Tibial nerve (tissue), 4 donors: ENCODE results near the gene DMWD. TPM values are rescaled to one million over a fixed set of nuclear protein-coding genes. Genes with fewer than 3 reads are reported as not detected.
A peak's percentile ranks its signal among the peaks of the same experiment; 100 is the strongest.

Source experiments
- DNase-seq, 2 donors: peaks; one replicate each; pipeline ENCODE4 v3.0.0-alpha.2; 2019; ENCODE audit warnings: low spot score in 2 of 2
- H3K27ac ChIP-seq, 4 donors: fragments of 200-600 bp; sonication (generic) in 3 of 4; one replicate each; pipeline ENCODE4 v1.5.1; 2017 to 2019; ENCODE audit warnings: mild to moderate bottlenecking in 1 of 4
- H3K27me3 ChIP-seq, 2 donors: fragments of 200-600 bp; sonication (generic) in 1 of 2; one replicate each; pipeline versions ENCODE4 v1.5.1 to v1.6.0; 2017 to 2019
- H3K36me3 ChIP-seq, 3 donors: fragments of 200-600 bp; sonication (generic); one replicate each; pipeline ENCODE4 v1.5.1; 2018 to 2019
- H3K4me1 ChIP-seq, 4 donors: fragments of 200-600 bp; sonication (generic) in 3 of 4; one replicate each; pipeline ENCODE4 v1.5.1; 2017 to 2019
- H3K4me3 ChIP-seq, 4 donors: fragments of 200-600 bp; sonication (generic) in 3 of 4; one replicate each; pipeline ENCODE4 v1.5.1; 2017 to 2019; ENCODE audit warnings: mild to moderate bottlenecking in 1 of 4, moderate library complexity in 1 of 4
- H3K9me3 ChIP-seq, 4 donors: fragments of 200-600 bp; sonication (generic) in 3 of 4; one replicate each; pipeline ENCODE4 v1.5.1; 2017 to 2019
- EP300 ChIP-seq, 2 donors: sonication (generic); formaldehyde crosslinking; IDR thresholded peaks; one replicate each; pipeline ENCODE4 v1.6.1; 2017; ENCODE audit warnings: antibody characterized with exemption in 2 of 2, mild to moderate bottlenecking in 1 of 2
- POLR2A ChIP-seq, 2 donors: fragments of 450-650 bp; IDR thresholded peaks; one replicate each; pipeline ENCODE4 v1.6.1; 2017; ENCODE audit warnings: antibody characterized with exemption in 2 of 2, mild to moderate bottlenecking in 2 of 2, moderate library complexity in 2 of 2
- WGBS, 2 donors: methylation state at CpG; one replicate each; pipeline ENCODE4 v1.1.5; 2018; 5-methylcytosine and 5-hydroxymethylcytosine counted together
- total RNA-seq, 4 donors: library from RNA; depleted of rRNA; stranded (reverse); fragments of >200 nt; gene quantifications; one replicate each; pipeline ENCODE4 v1.1.0, GENCODE V29; 2016
- TF ChIP-seq, protein P1 (sequence below), 5 experiments: fragments of 200-600 bp in 3 of 5; fragments of 450-650 bp in 2 of 5; sonication (generic) in 3 of 5; IDR thresholded peaks; one replicate each; pipeline ENCODE4 v1.5.1; 2016 to 2019; ENCODE audit warnings: antibody characterized with exemption in 5 of 5, mild to moderate bottlenecking in 3 of 5, moderate library complexity in 2 of 5

Gene DMWD
- total RNA-seq, 4 donors from 2014 or later = 28.4 to 75.0 (median 53.8) TPM

DNA sequence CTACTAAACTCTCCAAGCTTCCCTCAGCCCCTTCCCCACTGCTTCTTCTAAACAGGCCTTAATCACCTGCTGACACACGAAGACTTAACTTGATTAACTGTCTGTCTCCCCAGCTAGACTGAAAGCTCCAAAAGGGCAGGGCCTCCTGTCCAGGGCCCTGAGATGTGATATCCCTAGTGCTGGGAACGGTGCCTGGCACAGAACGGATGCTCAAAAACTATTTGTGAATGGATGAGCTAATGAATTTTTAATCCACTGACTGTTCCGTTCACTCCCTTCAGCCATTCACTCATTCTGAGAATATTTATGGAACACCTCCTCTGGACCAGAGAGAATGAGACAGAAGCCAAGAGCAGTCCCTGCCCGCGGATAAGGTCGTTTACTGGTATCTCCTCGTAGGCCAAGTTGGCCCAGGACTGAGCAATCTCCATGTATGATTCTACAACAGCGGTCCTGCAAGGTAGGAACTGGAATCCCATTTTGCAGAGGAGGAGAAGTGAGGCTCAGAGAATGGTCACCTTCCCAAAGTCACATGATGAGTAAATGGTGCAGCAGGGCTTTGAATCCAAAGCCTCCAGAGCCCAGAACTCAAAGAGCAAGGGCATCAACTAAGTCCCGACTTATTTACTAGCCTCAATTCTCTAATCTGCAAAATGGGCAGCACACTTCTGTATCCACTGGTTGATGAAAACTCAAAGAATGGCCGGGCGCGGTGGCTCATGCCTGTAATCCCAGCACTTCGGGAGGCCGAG is 3.4 kb downstream of the DMWD start:
- Histone ChIP-seq H3K4me3 (no peak overlapping the region), H3K36me3 (peaks cover 0 to 64% (median 13%) of the 10 kb centered on the region in 3 donors), H3K9me3 (no peaks in the 10 kb centered on the region), H3K4me1 (peaks cover 0 to 32% (median 15%) of the 10 kb centered on the region in 4 donors), H3K27me3 (no peaks in the 10 kb centered on the region), H3K27ac (no peak overlapping the region)
- 92 to 93% methylated on average over 15 of the region's 15 CpGs for WGBS, 2 donors
- no peak for DNase-seq
- TF ChIP-seq, protein P1, sequence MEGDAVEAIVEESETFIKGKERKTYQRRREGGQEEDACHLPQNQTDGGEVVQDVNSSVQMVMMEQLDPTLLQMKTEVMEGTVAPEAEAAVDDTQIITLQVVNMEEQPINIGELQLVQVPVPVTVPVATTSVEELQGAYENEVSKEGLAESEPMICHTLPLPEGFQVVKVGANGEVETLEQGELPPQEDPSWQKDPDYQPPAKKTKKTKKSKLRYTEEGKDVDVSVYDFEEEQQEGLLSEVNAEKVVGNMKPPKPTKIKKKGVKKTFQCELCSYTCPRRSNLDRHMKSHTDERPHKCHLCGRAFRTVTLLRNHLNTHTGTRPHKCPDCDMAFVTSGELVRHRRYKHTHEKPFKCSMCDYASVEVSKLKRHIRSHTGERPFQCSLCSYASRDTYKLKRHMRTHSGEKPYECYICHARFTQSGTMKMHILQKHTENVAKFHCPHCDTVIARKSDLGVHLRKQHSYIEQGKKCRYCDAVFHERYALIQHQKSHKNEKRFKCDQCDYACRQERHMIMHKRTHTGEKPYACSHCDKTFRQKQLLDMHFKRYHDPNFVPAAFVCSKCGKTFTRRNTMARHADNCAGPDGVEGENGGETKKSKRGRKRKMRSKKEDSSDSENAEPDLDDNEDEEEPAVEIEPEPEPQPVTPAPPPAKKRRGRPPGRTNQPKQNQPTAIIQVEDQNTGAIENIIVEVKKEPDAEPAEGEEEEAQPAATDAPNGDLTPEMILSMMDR (IDR thresholded peaks at IDR 0.05) = no peak
- no peak for TF ChIP-seq POLR2A (IDR thresholded peaks at IDR 0.05)

DNA sequence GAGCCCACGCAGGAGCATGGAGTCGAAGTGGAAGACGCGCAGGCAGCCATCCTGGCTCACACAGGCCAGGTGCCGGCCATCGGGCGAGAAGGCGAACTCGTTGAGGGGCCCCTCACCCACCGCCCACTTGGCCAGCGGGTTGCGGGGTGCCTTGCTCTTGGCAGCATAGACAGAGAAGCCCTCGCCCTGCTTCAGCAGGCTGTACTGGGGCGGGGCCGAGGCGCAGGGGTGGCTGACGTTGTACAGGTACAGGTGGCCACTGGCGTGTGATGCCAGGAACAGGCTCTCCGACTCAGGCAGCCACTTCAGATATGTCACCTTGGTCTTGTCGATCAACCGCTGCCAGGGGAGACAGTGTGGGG is 6.1 kb downstream of the DMWD start:
- TF ChIP-seq EP300 (IDR thresholded peaks at IDR 0.05) (no peak), POLR2A (IDR thresholded peaks at IDR 0.05) (no peak)
- TF ChIP-seq, protein P1 (IDR thresholded peaks at IDR 0.05) = no peak
- no peak for DNase-seq
- no peak overlapping the region for H3K27ac ChIP-seq
- WGBS, 2 donors = 93 to 95% methylated on average over 18 to 21 of the region's 21 CpGs
- H3K4me3 ChIP-seq = no peak overlapping the region
- H3K27me3 ChIP-seq = no peaks in the 10 kb centered on the region
- H3K4me1 ChIP-seq = peaks cover 0 to 45% (median 26%) of the 10 kb centered on the region in 4 donors
- H3K36me3 ChIP-seq = peaks cover 0 to 64% (median 13%) of the 10 kb centered on the region in 3 donors
- H3K9me3 ChIP-seq = no peaks in the 10 kb centered on the region

DNA sequence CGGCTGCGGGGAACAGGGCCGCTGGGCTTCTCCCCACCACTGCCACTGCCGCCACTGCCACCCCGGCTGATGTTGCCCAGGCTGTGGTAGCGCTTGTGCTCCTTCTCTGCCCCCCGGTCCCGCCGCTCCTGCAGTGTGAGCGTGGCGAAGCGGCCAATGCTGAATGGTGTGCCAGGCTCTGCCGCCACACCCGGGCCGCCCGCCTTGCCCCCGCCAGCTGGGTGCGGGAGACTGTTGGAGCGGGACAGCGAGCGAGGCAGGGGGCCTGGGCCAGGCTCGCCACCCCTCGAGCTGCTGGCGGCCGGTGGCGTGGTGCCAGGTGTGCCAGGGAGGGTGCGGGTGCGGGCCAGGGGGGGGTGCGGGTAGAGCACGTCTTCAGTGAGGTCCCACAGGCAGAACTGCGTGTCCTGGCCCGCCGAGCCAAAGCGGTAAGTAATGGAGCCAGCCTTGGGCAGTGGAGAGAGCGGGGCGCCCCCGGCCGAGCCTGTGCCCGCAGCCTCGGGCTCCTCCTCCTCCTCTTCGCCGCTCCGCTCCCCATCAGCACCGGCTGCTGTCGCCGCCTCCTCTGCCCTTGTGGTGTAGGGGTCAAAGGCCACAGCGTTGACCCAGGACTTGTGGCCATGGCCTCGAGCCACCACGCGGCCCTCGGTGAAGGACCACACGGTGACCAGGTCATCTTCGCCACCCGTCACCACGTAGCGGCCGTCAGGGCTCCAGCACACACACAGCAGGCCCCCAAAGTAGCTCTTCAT is 6.7 kb downstream of the DMWD start:
- WGBS, 2 donors = 89% methylated on average over 52 to 55 of the region's 57 CpGs
- Histone ChIP-seq H3K27ac (peak overlapping the region in 1 of 4 donors; percentile 89), H3K27me3 (no peaks in the 10 kb centered on the region), H3K9me3 (no peaks in the 10 kb centered on the region), H3K4me1 (peaks cover 0 to 45% (median 27%) of the 10 kb centered on the region in 4 donors), H3K4me3 (no peak overlapping the region), H3K36me3 (peaks cover 0 to 62% (median 13%) of the 10 kb centered on the region in 3 donors)
- TF ChIP-seq, protein P1 (IDR thresholded peaks at IDR 0.05) = no peak
- no peak for DNase-seq

DNA sequence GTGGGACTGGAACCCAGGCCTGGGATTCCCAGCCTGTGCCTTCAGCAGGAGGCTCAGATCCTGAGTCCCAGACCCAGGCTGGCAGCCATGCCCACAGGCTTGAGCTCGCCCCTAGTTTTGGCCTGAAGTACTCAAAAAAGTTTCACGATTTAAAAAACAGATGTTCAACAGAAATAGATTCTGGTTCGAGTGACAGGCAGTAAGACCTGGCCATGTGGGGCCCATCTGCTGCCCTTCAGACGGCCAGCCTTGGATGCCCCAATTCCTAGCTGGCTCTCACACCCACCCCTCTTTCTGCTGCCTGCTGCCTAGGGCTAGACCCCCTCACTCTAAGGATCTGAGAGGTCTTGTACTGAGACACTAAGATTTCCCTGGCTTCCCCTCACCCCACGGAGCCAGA is 7.5 kb downstream of the DMWD start:
- no peak for DNase-seq
- WGBS, 2 donors = 71 to 72% methylated on average over 5 of the region's 5 CpGs
- peaks cover 0 to 49% (median 33%) of the 10 kb centered on the region in 4 donors for H3K4me1 ChIP-seq
- no peak overlapping the region for H3K4me3 ChIP-seq
- peak overlapping the region in 3 of 4 donors; percentile 84 to 97 (median 89) for H3K27ac ChIP-seq
- peaks cover 0 to 54% (median 13%) of the 10 kb centered on the region in 3 donors for H3K36me3 ChIP-seq
- TF ChIP-seq EP300 (IDR thresholded peaks at IDR 0.05) (no peak), POLR2A (IDR thresholded peaks at IDR 0.05) (no peak)
- TF ChIP-seq, protein P1 (IDR thresholded peaks at IDR 0.05) = no peak
- H3K27me3 ChIP-seq = no peaks in the 10 kb centered on the region
- H3K9me3 ChIP-seq = no peaks in the 10 kb centered on the region

DNA sequence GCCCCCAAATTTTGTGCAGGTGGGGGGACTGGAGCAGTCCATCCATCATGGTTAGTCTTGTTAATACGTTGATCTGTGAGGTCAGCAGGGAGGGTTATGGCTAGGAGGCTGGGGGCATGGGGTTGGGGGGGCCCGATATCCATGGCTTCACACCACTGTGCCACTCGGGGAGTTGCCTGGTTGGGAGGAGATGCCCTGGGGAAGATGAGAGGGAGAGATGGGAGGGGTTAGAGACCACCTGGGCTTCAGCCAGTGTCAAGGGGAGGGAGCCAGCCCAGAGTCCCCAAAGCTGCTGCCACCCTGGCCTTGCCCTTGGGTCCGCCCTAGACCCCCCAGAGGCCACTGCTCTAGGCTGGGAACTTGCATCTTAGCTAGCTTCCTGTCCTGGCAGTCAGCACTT is 8.5 kb downstream of the DMWD start:
- no peaks in the 10 kb centered on the region for H3K9me3 ChIP-seq
- peaks cover 0 to 44% (median 8%) of the 10 kb centered on the region in 3 donors for H3K36me3 ChIP-seq
- H3K4me1 ChIP-seq = peaks cover 0 to 59% (median 39%) of the 10 kb centered on the region in 4 donors
- TF ChIP-seq, protein P1 (IDR thresholded peaks at IDR 0.05) = no peak
- TF ChIP-seq EP300 (IDR thresholded peaks at IDR 0.05) (no peak), POLR2A (IDR thresholded peaks at IDR 0.05) (no peak)
- H3K27me3 ChIP-seq = no peaks in the 10 kb centered on the region
- DNase-seq = no peak
- H3K4me3 ChIP-seq = no peak overlapping the region
- H3K27ac ChIP-seq = peak overlapping the region; percentile 80 to 97 (median 86)
- 71 to 76% methylated on average over 3 to 4 of the region's 4 CpGs for WGBS, 2 donors
